Stimulated activated naive CD8-positive, alpha-beta T cell treated with anti-CD3 and anti-CD28 coated beads, Interleukin-15, amount 100 ng/mL, for 72 hours (primary cell): Measurements from ENCODE around the gene CBY2.

ENCODE experiments used
- ATAC-seq: fragments of 150-1000 bp; cut with Tn5 transposase; 2 replicates; pipeline ENCODE4 v1.10.0; 2021; ENCODE audit warnings: mild to moderate bottlenecking, moderate library complexity
- DNase-seq, 2 donors: peaks; one replicate each; pipeline ENCODE4 v3.0.0; 2021 to 2022
- H3K27ac Mint-ChIP-seq, 2 donors: one replicate each; pipeline ENCODE4 v1.8.0; 2022; ENCODE audit warnings: mild to moderate bottlenecking in 2 of 2, mixed read lengths in 2 of 2, moderate library complexity in 2 of 2
- H3K27me3 Mint-ChIP-seq: one replicate; pipeline ENCODE4 v1.8.0; 2022; ENCODE audit warnings: mixed read lengths
- H3K4me1 Mint-ChIP-seq: one replicate; pipeline ENCODE4 v1.8.0; 2022; ENCODE audit warnings: mild to moderate bottlenecking, mixed read lengths
- H3K4me3 Mint-ChIP-seq, 2 donors: one replicate each; pipeline ENCODE4 v1.8.0; 2022; ENCODE audit warnings: mild to moderate bottlenecking in 2 of 2, mixed read lengths in 2 of 2, moderate library complexity in 1 of 2
- H3K9me3 Mint-ChIP-seq, 2 donors: one replicate each; pipeline ENCODE4 v1.8.0; 2022; ENCODE audit warnings: mixed read lengths in 2 of 2

The CBY2 gene

GRCh38 chr13:45715351-45715750 lies 13.2 kb downstream of the CBY2 start:
- no peak overlapping the region for H3K4me3 Mint-ChIP-seq
- H3K27me3 Mint-ChIP-seq = no peaks in the 10 kb centered on the region
- ATAC-seq (no peak), DNase-seq (no peak)
- no peaks in the 10 kb centered on the region for H3K4me1 Mint-ChIP-seq
- no peaks in the 10 kb centered on the region for H3K9me3 Mint-ChIP-seq
- H3K27ac Mint-ChIP-seq = no peak overlapping the region

DNA sequence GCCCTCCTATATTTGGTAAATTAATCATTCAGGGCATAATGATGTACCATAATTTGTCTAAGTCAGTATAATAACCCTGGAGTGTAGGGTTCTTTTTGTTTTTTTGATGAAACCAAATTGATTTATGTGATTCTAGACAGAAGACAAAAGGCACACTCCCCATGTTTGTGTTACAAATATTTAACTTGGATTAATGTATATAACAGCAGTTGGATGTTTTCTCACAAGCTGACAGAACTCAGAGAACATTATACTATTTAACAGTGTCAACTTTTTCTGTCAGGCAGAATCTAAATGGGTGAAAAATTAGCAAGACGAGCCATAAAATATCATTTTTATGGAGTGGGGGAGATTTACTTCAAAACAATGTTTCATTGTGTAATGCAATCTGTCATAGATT lies 15.2 kb downstream of the CBY2 start:
- DNase-seq = no peak

DNA sequence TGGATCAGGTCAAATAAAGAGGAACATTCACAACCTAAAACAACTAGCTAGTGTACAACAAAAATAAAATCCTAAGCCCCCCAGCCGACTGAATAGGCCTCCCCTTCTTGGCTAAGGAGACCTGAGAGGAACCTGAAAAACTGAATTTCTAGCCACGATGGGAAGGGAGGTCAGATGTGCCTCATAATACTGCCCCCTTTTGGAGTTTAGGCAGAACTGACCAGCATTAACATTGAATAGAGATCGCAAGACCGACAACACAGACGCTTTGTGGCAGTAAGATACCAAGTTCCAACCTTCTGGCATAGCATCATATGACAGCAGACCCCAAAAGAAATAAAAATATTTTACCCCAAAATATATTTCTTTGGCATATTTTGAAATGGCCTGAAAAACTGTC lies 15.9 kb downstream of the CBY2 start:
- ATAC-seq = peak; percentile 60

More for the DNA sequence above, 15.2 kb downstream of the CBY2 start:
- no peaks in the 10 kb centered on the region for H3K27me3 Mint-ChIP-seq
- no peak overlapping the region for H3K27ac Mint-ChIP-seq
- ATAC-seq = no peak
- no peaks in the 10 kb centered on the region for H3K9me3 Mint-ChIP-seq
- no peaks in the 10 kb centered on the region for H3K4me1 Mint-ChIP-seq
- H3K4me3 Mint-ChIP-seq = no peak overlapping the region

GRCh38 chr13:45718992-45719391 lies 16.9 kb downstream of the CBY2 start:
- Mint-ChIP-seq H3K27ac (no peak overlapping the region), H3K4me1 (no peaks in the 10 kb centered on the region), H3K9me3 (no peaks in the 10 kb centered on the region), H3K27me3 (no peaks in the 10 kb centered on the region), H3K4me3 (no peak overlapping the region)
- DNase-seq (no peak), ATAC-seq (no peak)

More for the DNA sequence above, 15.9 kb downstream of the CBY2 start:
- no peak overlapping the region for H3K27ac Mint-ChIP-seq
- H3K27me3 Mint-ChIP-seq = no peaks in the 10 kb centered on the region
- no peaks in the 10 kb centered on the region for H3K9me3 Mint-ChIP-seq
- no peak overlapping the region for H3K4me3 Mint-ChIP-seq
- H3K4me1 Mint-ChIP-seq = no peaks in the 10 kb centered on the region
- DNase-seq = no peak

GRCh38 chr13:45721203-45721731 lies 19.1 kb downstream of the CBY2 start:
- H3K4me1 Mint-ChIP-seq = no peaks in the 10 kb centered on the region
- no peak for DNase-seq
- H3K4me3 Mint-ChIP-seq = no peak overlapping the region
- H3K9me3 Mint-ChIP-seq = no peaks in the 10 kb centered on the region
- H3K27me3 Mint-ChIP-seq = no peaks in the 10 kb centered on the region
- no peak overlapping the region for H3K27ac Mint-ChIP-seq
- no peak for ATAC-seq

- ATAC-seq (no peak), DNase-seq (no peak)
These were observed 21.7 kb downstream of the CBY2 start for GRCh38 chr13:45723798-45724197.

GRCh38 chr13:45728759-45729158 lies 26.6 kb downstream of the CBY2 start:
- no peak for DNase-seq
- H3K9me3 Mint-ChIP-seq = no peaks in the 10 kb centered on the region
- no peaks in the 10 kb centered on the region for H3K4me1 Mint-ChIP-seq

More at GRCh38 chr13:45723798-45724197, 21.7 kb downstream of the CBY2 start:
- H3K27me3 Mint-ChIP-seq = no peaks in the 10 kb centered on the region
- H3K27ac Mint-ChIP-seq = peak overlapping the region in 1 of 2 donors; percentile 13
- H3K4me1 Mint-ChIP-seq = no peaks in the 10 kb centered on the region
- no peaks in the 10 kb centered on the region for H3K9me3 Mint-ChIP-seq
- H3K4me3 Mint-ChIP-seq = no peak overlapping the region

GRCh38 chr13:45731455-45731854 lies 29.3 kb downstream of the CBY2 start:
- Mint-ChIP-seq H3K27ac (no peak overlapping the region), H3K4me1 (no peaks in the 10 kb centered on the region), H3K27me3 (peaks cover 7% of the 10 kb centered on the region), H3K4me3 (no peak overlapping the region), H3K9me3 (no peaks in the 10 kb centered on the region)
- ATAC-seq = no peak
- DNase-seq = no peak

More at GRCh38 chr13:45728759-45729158, 26.6 kb downstream of the CBY2 start:
- ATAC-seq = peak; percentile 73
- H3K27ac Mint-ChIP-seq = no peak overlapping the region
- H3K27me3 Mint-ChIP-seq = peaks cover 7% of the 10 kb centered on the region
- no peak overlapping the region for H3K4me3 Mint-ChIP-seq

DNA sequence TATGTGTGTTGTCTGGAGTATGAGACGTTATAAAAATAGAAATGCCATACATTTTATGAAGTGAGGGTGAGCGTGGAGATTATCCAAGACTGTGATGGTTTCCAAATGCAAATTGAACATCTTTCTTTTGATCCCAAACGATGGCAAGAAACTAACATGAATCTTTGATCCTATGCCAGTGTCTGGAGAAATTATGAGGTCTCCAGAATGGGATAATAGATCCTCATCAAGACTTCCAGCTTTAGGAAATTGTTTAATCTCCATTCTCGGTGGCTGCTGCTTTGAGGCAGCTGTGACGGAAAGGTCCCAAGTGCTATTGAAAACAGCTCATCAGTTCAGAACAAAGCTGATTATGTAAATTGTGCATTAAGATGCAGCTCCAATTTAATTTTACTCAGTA lies 30.8 kb downstream of the CBY2 start:
- DNase-seq (no peak), ATAC-seq (no peak)
- Mint-ChIP-seq H3K27ac (no peak overlapping the region), H3K9me3 (no peaks in the 10 kb centered on the region), H3K4me1 (peaks cover 7% of the 10 kb centered on the region), H3K27me3 (peaks cover 7% of the 10 kb centered on the region), H3K4me3 (no peak overlapping the region)

GRCh38 chr13:45733361-45733760 lies 31.2 kb downstream of the CBY2 start:
- no peak overlapping the region for H3K4me3 Mint-ChIP-seq
- peaks cover 7% of the 10 kb centered on the region for H3K27me3 Mint-ChIP-seq
- DNase-seq = no peak
- H3K9me3 Mint-ChIP-seq = no peaks in the 10 kb centered on the region
- ATAC-seq = no peak
- peaks cover 8% of the 10 kb centered on the region for H3K4me1 Mint-ChIP-seq
- H3K27ac Mint-ChIP-seq = peak overlapping the region in 1 of 2 donors; percentile 73

DNA sequence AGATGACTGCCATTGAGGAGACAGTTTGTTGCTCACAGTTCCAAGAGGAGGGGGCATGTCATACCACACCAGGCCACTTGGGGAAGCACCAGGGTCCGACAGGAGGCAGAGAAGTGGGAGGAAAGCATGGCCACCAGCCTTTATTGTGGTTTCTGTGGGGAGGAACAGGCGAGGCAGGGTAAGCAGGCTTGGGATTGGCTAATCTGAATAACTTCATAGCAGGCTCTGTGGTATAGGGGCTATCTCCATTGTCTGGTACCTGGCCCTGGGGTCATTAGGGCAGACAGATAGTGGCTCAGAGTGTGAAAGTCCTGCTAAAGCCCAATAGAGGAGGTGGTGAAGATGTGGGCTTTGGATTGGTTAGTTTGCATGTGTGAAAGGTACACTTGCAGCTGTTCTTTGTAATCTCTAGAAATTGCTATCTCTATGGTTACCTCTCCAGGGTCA lies 35.5 kb downstream of the CBY2 start:
- peaks cover 8% of the 10 kb centered on the region for H3K4me1 Mint-ChIP-seq
- H3K27me3 Mint-ChIP-seq = no peaks in the 10 kb centered on the region
- ATAC-seq (peak; percentile 79), DNase-seq (peak; percentile 17 to 36)
- no peak overlapping the region for H3K4me3 Mint-ChIP-seq
- no peak overlapping the region for H3K27ac Mint-ChIP-seq
- no peaks in the 10 kb centered on the region for H3K9me3 Mint-ChIP-seq

DNA sequence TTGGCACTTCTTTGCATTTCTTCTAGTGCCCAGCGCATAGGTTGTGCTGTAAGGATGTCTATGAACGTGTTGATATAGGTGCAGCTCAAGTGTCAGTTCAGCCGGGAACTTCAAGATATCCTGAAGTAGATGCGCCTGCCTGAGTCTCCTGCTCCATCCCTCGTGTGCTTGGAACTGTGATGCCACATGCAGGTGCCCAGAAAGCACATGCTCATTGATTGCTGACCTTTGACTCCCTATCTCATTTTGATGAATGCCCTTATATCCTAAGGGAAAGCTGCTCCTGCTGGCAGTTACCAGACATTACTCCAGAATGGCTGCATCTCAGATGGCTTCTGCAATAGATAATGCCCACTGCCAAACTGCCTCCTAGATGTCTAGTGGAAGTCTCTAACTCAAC lies 40.9 kb downstream of the CBY2 start:
- Mint-ChIP-seq H3K9me3 (no peaks in the 10 kb centered on the region), H3K4me1 (no peaks in the 10 kb centered on the region), H3K27ac (no peak overlapping the region), H3K4me3 (no peak overlapping the region), H3K27me3 (no peaks in the 10 kb centered on the region)
- DNase-seq (no peak), ATAC-seq (no peak)

DNA sequence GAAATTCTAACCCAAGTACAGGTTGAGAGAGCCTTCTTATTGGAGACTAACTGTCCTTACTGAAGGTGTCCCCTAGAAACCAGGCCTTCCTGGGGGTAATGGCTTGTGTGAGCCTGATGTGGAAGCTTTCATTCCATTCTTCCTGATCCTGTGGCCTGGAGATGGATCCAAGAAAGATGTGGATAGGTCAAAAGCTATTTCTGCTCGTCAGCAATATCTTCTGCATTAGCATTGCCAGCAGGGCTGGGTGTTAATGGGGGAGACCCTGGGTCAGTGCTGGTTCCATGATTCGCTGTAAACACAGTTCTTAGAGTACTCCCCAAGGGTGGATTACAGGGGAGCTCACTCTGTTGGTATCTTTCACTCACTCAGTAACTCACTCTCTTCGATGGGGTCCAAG lies 42.9 kb downstream of the CBY2 start:
- Mint-ChIP-seq H3K27ac (no peak overlapping the region), H3K4me1 (no peaks in the 10 kb centered on the region), H3K4me3 (no peak overlapping the region), H3K9me3 (no peaks in the 10 kb centered on the region), H3K27me3 (no peaks in the 10 kb centered on the region)
- DNase-seq (no peak), ATAC-seq (no peak)

GRCh38 chr13:45747071-45747470 lies 45.0 kb downstream of the CBY2 start:
- no peak for DNase-seq
- Mint-ChIP-seq H3K4me3 (no peak overlapping the region), H3K27ac (no peak overlapping the region), H3K27me3 (no peaks in the 10 kb centered on the region), H3K4me1 (no peaks in the 10 kb centered on the region), H3K9me3 (peaks cover 0 to under 1% of the 10 kb centered on the region in 2 donors)
- ATAC-seq = no peak

GRCh38 chr13:45748941-45749759 lies 47.0 kb downstream of the CBY2 start:
- H3K4me1 Mint-ChIP-seq = no peaks in the 10 kb centered on the region
- no peak overlapping the region for H3K27ac Mint-ChIP-seq
- ATAC-seq (no peak), DNase-seq (no peak)
- peaks cover 6 to 7% of the 10 kb centered on the region in 2 donors for H3K9me3 Mint-ChIP-seq
- no peak overlapping the region for H3K4me3 Mint-ChIP-seq
- H3K27me3 Mint-ChIP-seq = no peaks in the 10 kb centered on the region

DNA sequence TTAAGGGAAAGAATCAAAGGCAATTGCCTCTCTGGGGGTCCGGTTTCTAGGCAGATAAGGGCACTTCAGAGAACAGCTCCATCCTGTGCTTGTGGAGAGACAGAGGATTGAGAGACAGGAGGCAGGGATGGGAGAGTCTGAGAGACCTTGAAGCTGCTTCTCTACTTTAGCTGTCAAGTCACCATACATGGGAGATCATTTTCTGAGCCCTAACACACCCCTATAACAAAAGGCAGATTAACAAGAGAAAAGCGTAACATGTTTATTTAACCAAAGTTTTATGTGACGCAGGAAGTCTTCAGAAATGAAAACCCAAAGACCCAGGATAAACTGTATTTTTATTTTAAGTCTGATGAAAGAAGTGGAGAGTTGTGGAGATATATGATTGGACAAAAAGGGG lies 48.4 kb downstream of the CBY2 start:
- peak overlapping the region; percentile 51 to 59 for H3K27ac Mint-ChIP-seq
- no peaks in the 10 kb centered on the region for H3K4me1 Mint-ChIP-seq
- no peak for ATAC-seq
- H3K9me3 Mint-ChIP-seq = peaks cover 6 to 7% of the 10 kb centered on the region in 2 donors
- no peak overlapping the region for H3K4me3 Mint-ChIP-seq
- H3K27me3 Mint-ChIP-seq = no peaks in the 10 kb centered on the region
- no peak for DNase-seq
